ENCODE data around the gene NEU4. TPM values are rescaled to one million over a fixed set of nuclear protein-coding genes. Genes with fewer than 3 reads are reported as not detected.
"Not testable (repeated sequence)": the region's sequence is repeated elsewhere in the genome, so short reads cannot be mapped to it uniquely, and the experiment has no call there.

Gene NEU4
- total RNA-seq, 4 donors from 2014 or later = 0.78 to 5.7 (median 1.1) TPM; not detected in 1

- H3K27me3 ChIP-seq = no peaks in the 10 kb centered on the region
- WGBS, 2 donors = 90% methylated on average over 30 to 33 of the region's 52 CpGs
Measured at GRCh38 chr2:241814643-241815476, 5.9 kb downstream of the NEU4 start.

GRCh38 chr2:241815477-241816430, 6.8 kb downstream of the NEU4 start:
- H3K27ac ChIP-seq = no peak overlapping the region
- no peaks in the 10 kb centered on the region for H3K9me3 ChIP-seq
- no peaks in the 10 kb centered on the region for H3K36me3 ChIP-seq
- TF ChIP-seq CTCF (IDR thresholded peaks at IDR 0.05) (no peak), POLR2A (IDR thresholded peaks at IDR 0.05) (no peak)
- WGBS, 2 donors = 75 to 89% methylated on average over 7 to 29 of the region's 48 CpGs
- no peak for DNase-seq
- no peaks in the 10 kb centered on the region for H3K27me3 ChIP-seq
- intact Hi-C loops (cut with DNase I) = no loop called here
- peaks cover 11 to 14% of the 10 kb centered on the region in 2 donors for H3K4me1 ChIP-seq
- no peak overlapping the region for H3K4me3 ChIP-seq (replicated peaks in 1 of 3)

More at GRCh38 chr2:241814643-241815476, 5.9 kb downstream of the NEU4 start:
- Histone ChIP-seq H3K36me3 (no peaks in the 10 kb centered on the region), H3K4me1 (peaks cover 17 to 23% of the 10 kb centered on the region in 2 donors), H3K4me3 (replicated peaks in 1 of 3) (no peak overlapping the region), H3K27ac (no peak overlapping the region), H3K9me3 (no peaks in the 10 kb centered on the region)
- intact Hi-C loops (cut with DNase I) = no loop called here
- no peak for DNase-seq
- no peak for TF ChIP-seq POLR2A (IDR thresholded peaks at IDR 0.05)
- no peak for TF ChIP-seq CTCF (IDR thresholded peaks at IDR 0.05)

GRCh38 chr2:241816431-241817121, 7.6 kb downstream of the NEU4 start:
- H3K36me3 ChIP-seq = no peaks in the 10 kb centered on the region
- H3K27ac ChIP-seq = no peak overlapping the region
- H3K4me3 ChIP-seq (replicated peaks in 1 of 3) = no peak overlapping the region
- H3K27me3 ChIP-seq = no peaks in the 10 kb centered on the region
- WGBS, 2 donors = 20 to 86% methylated on average over 2 to 18 of the region's 33 CpGs
- DNase-seq = no peak
- TF ChIP-seq POLR2A (IDR thresholded peaks at IDR 0.05) = no peak
- no peak for TF ChIP-seq CTCF (IDR thresholded peaks at IDR 0.05)
- H3K9me3 ChIP-seq = no peaks in the 10 kb centered on the region
- intact Hi-C loops (cut with DNase I) = no loop called here
- peaks cover 2 to 5% of the 10 kb centered on the region in 2 donors for H3K4me1 ChIP-seq

GRCh38 chr2:241817126-241817820, 8.3 kb downstream of the NEU4 start:
- H3K4me1 ChIP-seq = no peaks in the 10 kb centered on the region
- intact Hi-C loops (cut with DNase I) = no loop called here
- DNase-seq = no peak
- H3K36me3 ChIP-seq = no peaks in the 10 kb centered on the region
- TF ChIP-seq POLR2A (IDR thresholded peaks at IDR 0.05) = no peak
- no peak for TF ChIP-seq CTCF (IDR thresholded peaks at IDR 0.05)
- WGBS, 2 donors = 51 to 67% methylated on average over 15 of the region's 16 CpGs
- no peaks in the 10 kb centered on the region for H3K27me3 ChIP-seq
- H3K9me3 ChIP-seq = no peaks in the 10 kb centered on the region
- no peak overlapping the region for H3K27ac ChIP-seq
- H3K4me3 ChIP-seq (replicated peaks in 1 of 3) = no peak overlapping the region

DNA sequence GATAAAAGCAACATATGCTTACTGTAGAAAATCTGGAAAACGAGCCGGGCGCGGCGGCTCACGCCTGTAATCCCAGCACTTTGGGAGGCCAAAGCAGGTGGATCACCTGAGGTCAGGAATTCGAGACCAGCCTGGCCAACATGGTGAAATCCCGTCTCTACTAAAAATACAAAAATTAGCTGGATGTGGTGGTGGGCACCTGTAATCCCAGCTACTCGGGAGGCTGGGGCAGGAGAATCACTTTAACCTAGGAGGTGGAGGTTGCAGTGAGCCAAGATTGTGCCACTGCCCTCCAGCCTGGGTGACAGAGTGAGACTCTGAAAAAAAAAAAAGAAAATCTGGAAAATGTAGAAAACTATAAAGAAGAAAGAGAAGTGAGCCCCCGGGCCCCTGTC, 8.8 kb downstream of the NEU4 start:
- 86 to 88% methylated on average over 10 of the region's 10 CpGs for WGBS, 2 donors
- H3K27me3 ChIP-seq; H3K27ac ChIP-seq; H3K9me3 ChIP-seq; H3K4me3 ChIP-seq (replicated peaks in 1 of 3); H3K4me1 ChIP-seq; H3K36me3 ChIP-seq; DNase-seq; intact Hi-C loops (cut with DNase I): not testable (repeated sequence)

Measured in thyroid gland (tissue), 4 donors.